Muscle of leg (tissue), 9 donors: ENCODE results near the gene TEX28. TPM values are rescaled to one million over a fixed set of nuclear protein-coding genes. Genes with fewer than 3 reads are reported as not detected.

ENCODE experiments used
- polyA plus RNA-seq, 8 donors: library from polyadenylated mRNA; unstranded; fragments of 120-200 nt; gene quantifications; one replicate each; pipeline versions ENCODE4 v1.2.1 to v1.2.3, GENCODE V29; 2013; ENCODE audit warnings: inconsistent platforms in 1 of 8, low replicate concordance in 1 of 8; ENCODE audit not compliant: insufficient read length in 8 of 8, insufficient read depth in 1 of 8
- total RNA-seq: library from RNA; stranded (reverse); fragments of 120-200 nt; gene quantifications from one replicate; pipeline ENCODE4 v1.2.4, GENCODE V29; 2013

The TEX28 gene
- total and polyA plus RNA-seq, 9 donors = not detected

Other genes with a start within 250 kb of the TEX28 start
- gene MECP2, start 197.4 kb downstream of the TEX28 start, total RNA-seq = 18.6 TPM
- gene MECP2, start 197.4 kb downstream of the TEX28 start, polyA plus RNA-seq = 10 to 100 TPM; 17.5 to 24.0 (median 20.9) TPM
- not detected for gene OPN1LW, start 150.9 kb downstream of the TEX28 start, total RNA-seq
- not detected for gene OPN1LW, start 150.9 kb downstream of the TEX28 start, polyA plus RNA-seq
- gene OPN1MW, start 112.5 kb downstream of the TEX28 start, total RNA-seq = not detected
- not detected for gene OPN1MW, start 112.5 kb downstream of the TEX28 start, polyA plus RNA-seq
- not detected for gene OPN1MW2, start 75.4 kb downstream of the TEX28 start, total RNA-seq
- not detected for gene OPN1MW2, start 75.4 kb downstream of the TEX28 start, polyA plus RNA-seq
- not detected for gene OPN1MW3, start 37.5 kb downstream of the TEX28 start, total RNA-seq
- gene OPN1MW3, start 37.5 kb downstream of the TEX28 start, polyA plus RNA-seq = not detected
- gene TKTL1, start 671 bp upstream of the TEX28 start, total RNA-seq = 0.27 TPM
- gene TKTL1, start 671 bp upstream of the TEX28 start, polyA plus RNA-seq = under 1 TPM; 0.15 to 0.73 (median 0.29) TPM
- gene FLNA, start 79.5 kb upstream of the TEX28 start, total RNA-seq = 212 TPM
- 100 to 1,000 TPM; 329 to 450 (median 367) TPM for gene FLNA, start 79.5 kb upstream of the TEX28 start, polyA plus RNA-seq
- 8.7 TPM for gene EMD, start 84.2 kb upstream of the TEX28 start, total RNA-seq
- gene EMD, start 84.2 kb upstream of the TEX28 start, polyA plus RNA-seq = 10 to 100 TPM; 48.8 to 66.7 (median 57.4) TPM
- 7,222 TPM for gene RPL10, start 103.3 kb upstream of the TEX28 start, total RNA-seq
- gene RPL10, start 103.3 kb upstream of the TEX28 start, polyA plus RNA-seq = 1,000 to 10,000 TPM; 5,887 to 6,889 (median 5,977) TPM
- 35.2 TPM for gene DNASE1L1, start 114.1 kb upstream of the TEX28 start, total RNA-seq
- 10 to 100 TPM; 17.8 to 38.7 (median 30.8) TPM for gene DNASE1L1, start 114.1 kb upstream of the TEX28 start, polyA plus RNA-seq
- gene TAFAZZIN, start 116.4 kb upstream of the TEX28 start, total RNA-seq = 17.2 TPM
- 10 to 100 TPM; 17.0 to 34.8 (median 27.3) TPM for gene TAFAZZIN, start 116.4 kb upstream of the TEX28 start, polyA plus RNA-seq
- 30.0 TPM for gene ATP6AP1, start 133.6 kb upstream of the TEX28 start, total RNA-seq
- gene ATP6AP1, start 133.6 kb upstream of the TEX28 start, polyA plus RNA-seq = 10 to 100 TPM; 58.0 to 78.3 (median 67.6) TPM
- gene GDI1, start 142.0 kb upstream of the TEX28 start, total RNA-seq = 45.4 TPM
- gene GDI1, start 142.0 kb upstream of the TEX28 start, polyA plus RNA-seq = 100 to 1,000 TPM in 2 of 8 donors, 10 to 100 TPM in 6; 78.6 to 106 (median 91.5) TPM
- gene FAM50A, start 149.0 kb upstream of the TEX28 start, total RNA-seq = 38.0 TPM
- gene FAM50A, start 149.0 kb upstream of the TEX28 start, polyA plus RNA-seq = 10 to 100 TPM; 61.4 to 71.4 (median 65.9) TPM
- gene PLXNA3, start 163.2 kb upstream of the TEX28 start, total RNA-seq = 7.4 TPM
- gene PLXNA3, start 163.2 kb upstream of the TEX28 start, polyA plus RNA-seq = 10 to 100 TPM; 27.5 to 48.1 (median 38.8) TPM
- gene LAGE3, start 184.2 kb upstream of the TEX28 start, total RNA-seq = 16.2 TPM
- 10 to 100 TPM; 12.1 to 15.9 (median 14.5) TPM for gene LAGE3, start 184.2 kb upstream of the TEX28 start, polyA plus RNA-seq
- 26.2 TPM for gene UBL4A, start 191.5 kb upstream of the TEX28 start, total RNA-seq
- gene UBL4A, start 191.5 kb upstream of the TEX28 start, polyA plus RNA-seq = 10 to 100 TPM; 20.3 to 27.8 (median 24.5) TPM
- gene SLC10A3, start 195.5 kb upstream of the TEX28 start, total RNA-seq = 7.8 TPM
- gene SLC10A3, start 195.5 kb upstream of the TEX28 start, polyA plus RNA-seq = 10 to 100 TPM; 10.4 to 17.9 (median 13.3) TPM
- 19.1 TPM for gene FAM3A, start 221.1 kb upstream of the TEX28 start, total RNA-seq
- gene FAM3A, start 221.1 kb upstream of the TEX28 start, polyA plus RNA-seq = 10 to 100 TPM; 22.7 to 34.7 (median 28.9) TPM